HCT116 (cell line): ENCODE results near the gene GLMN. TPM values are rescaled to one million over a fixed set of nuclear protein-coding genes. Genes with fewer than 3 reads are reported as not detected.

ENCODE experiments used
- ATAC-seq: fragments of 200-7000 bp; cut with Tn5 transposase; 2 replicates; pipeline ENCODE4 v1.9.1; 2020; ENCODE audit warnings: mild to moderate bottlenecking, moderate library complexity
- BruUV-seq: library from RNA; stranded (reverse); fragments of 400-500 nt; replicated peaks from 2 replicates; lab custom pipeline; 2021; lab: Mats Ljungman, UMichigan
- CTCF ChIA-PET: fragments of 300-600 bp; sonication (Branson Sonifier 250); formaldehyde crosslinking; loops from one replicate; lab custom pipeline; 2021; ENCODE audit warnings: antibody characterized with exemption; lab: Charles Lee
- POLR2A ChIA-PET: fragments of 300-600, 350-600 bp; sonication (Branson Sonifier 250); formaldehyde crosslinking; loops from one replicate; lab custom pipeline; 2021; ENCODE audit warnings: antibody characterized with exemption; lab: Charles Lee
- RAD21 ChIA-PET, 2 experiments: fragments of 300-600 bp; sonication (Branson Sonifier 250); formaldehyde crosslinking; loops; one replicate each; lab custom pipeline; 2023; ENCODE audit warnings: low total read pairs in 2 of 2; ENCODE audit not compliant: uncharacterized antibody in 2 of 2, unreplicated experiment in 2 of 2, low non-redundant PET in 1 of 2; lab: Charles Lee
- DNase-seq: peaks from one replicate; pipeline ENCODE4 v3.0.0-alpha.2; 2010; ENCODE audit warnings: low read depth, low spot score
- H2AFZ ChIP-seq: fragments of 200-600 bp; shearing (Covaris generic), sonication (generic); 2 replicates; pipeline ENCODE4 v1.6.1; 2017; ENCODE audit warnings: low read depth, mixed run types, mixed read lengths, antibody characterized with exemption, low read length; ENCODE audit not compliant: poor library complexity, severe bottlenecking
- H3K27ac ChIP-seq: 2 replicates; pipeline ENCODE4 v1.5.1; 2012; ENCODE audit warnings: low read depth, low read length
- H3K27me3 ChIP-seq: fragments of 200-600 bp; sonication (generic); 2 replicates; pipeline ENCODE4 v1.6.1; 2016; ENCODE audit warnings: mixed run types, low read length, mixed read lengths; ENCODE audit not compliant: insufficient read depth
- H3K36me3 ChIP-seq, 2 experiments: fragments of 200-500 bp in 1 of 2; fragments of 200-600 bp in 1 of 2; sonication (Bioruptor generic) in 1 of 2; sonication (generic) in 1 of 2; 2 replicates each; pipeline versions ENCODE4 v1.5.1 to v1.6.1; 2014 to 2016; ENCODE audit warnings: low read length in 2 of 2, inconsistent platforms in 1 of 2, mixed read lengths in 1 of 2, mixed run types in 1 of 2; ENCODE audit not compliant: insufficient read depth in 2 of 2, control insufficient read depth in 1 of 2
- H3K4me1 ChIP-seq, 2 experiments: fragments of 200-600 bp in 1 of 2; sonication (generic) in 1 of 2; 2 replicates each; pipeline versions ENCODE4 v1.5.1 to v1.6.1; 2012 to 2017; ENCODE audit warnings: low read length in 2 of 2, inconsistent platforms in 1 of 2, mild to moderate bottlenecking in 1 of 2, mixed read lengths in 1 of 2, mixed run types in 1 of 2, moderate library complexity in 1 of 2; ENCODE audit not compliant: insufficient read depth in 2 of 2, control insufficient read depth in 1 of 2
- H3K4me2 ChIP-seq: fragments of 200-600 bp; sonication (generic); 2 replicates; pipeline ENCODE4 v1.6.1; 2017; ENCODE audit warnings: mixed run types, low read length, mixed read lengths
- H3K4me3 ChIP-seq, 2 experiments: fragments of 200-600 bp in 1 of 2; sonication (generic) in 1 of 2; replicated peaks in 1 of 2; 2 replicates each; pipeline ENCODE4 v1.5.1; 2011 to 2016; ENCODE audit warnings: low read length in 2 of 2, control low read depth in 1 of 2, low read depth in 1 of 2, mild to moderate bottlenecking in 1 of 2, mixed read lengths in 1 of 2, mixed run types in 1 of 2
- H3K79me2 ChIP-seq: fragments of 200-600 bp; sonication (generic); 2 replicates; pipeline ENCODE4 v1.6.1; 2017; ENCODE audit warnings: mild to moderate bottlenecking, mixed run types, low read length, moderate library complexity, mixed read lengths; ENCODE audit not compliant: insufficient read depth
- H3K9ac ChIP-seq: fragments of 200-600 bp; sonication (generic); 2 replicates; pipeline ENCODE4 v1.6.1; 2016; ENCODE audit warnings: low read length, mixed read lengths
- H3K9me2 ChIP-seq: fragments of 200-600 bp; sonication (generic), shearing (Covaris generic); 2 replicates; pipeline ENCODE4 v1.6.1; 2017; ENCODE audit warnings: mixed run types, mild to moderate bottlenecking, moderate library complexity; ENCODE audit not compliant: insufficient read depth
- H3K9me3 ChIP-seq, 2 experiments: fragments of 200-500 bp in 1 of 2; fragments of 200-600 bp in 1 of 2; sonication (Bioruptor generic) in 1 of 2; sonication (generic) in 1 of 2; 2 replicates each; pipeline ENCODE4 v1.6.1; 2014 to 2017; ENCODE audit warnings: low read length in 2 of 2, mixed read lengths in 2 of 2, inconsistent platforms in 1 of 2, low read depth in 1 of 2, mild to moderate bottlenecking in 1 of 2, mixed run types in 1 of 2, moderate library complexity in 1 of 2; ENCODE audit not compliant: control insufficient read depth in 1 of 2, insufficient read depth in 1 of 2
- H4K20me1 ChIP-seq: fragments of 200-600 bp; sonication (generic), shearing (Covaris generic); 2 replicates; pipeline ENCODE4 v1.6.1; 2017; ENCODE audit warnings: mixed run types, mild to moderate bottlenecking, moderate library complexity; ENCODE audit not compliant: insufficient read depth
- ATF3 ChIP-seq: IDR thresholded peaks from 2 replicates; pipeline ENCODE4 v1.6.1; 2012
- CTCF ChIP-seq, 3 experiments: fragments of 200-600 bp in 1 of 3; sonication (generic) in 1 of 3; IDR thresholded peaks in 2 of 3; conservative IDR thresholded peaks in 1 of 3; 2 replicates each; pipeline ENCODE4 v1.5.1; 2012 to 2017; ENCODE audit warnings: low read depth in 2 of 3, low read length in 2 of 3, antibody characterized with exemption in 1 of 3, borderline replicate concordance in 1 of 3, control low read depth in 1 of 3, mild to moderate bottlenecking in 1 of 3, mixed read lengths in 1 of 3, mixed run types in 1 of 3, moderate library complexity in 1 of 3; ENCODE audit not compliant: insufficient read depth in 1 of 3
- ELF1 ChIP-seq: IDR thresholded peaks from 2 replicates; pipeline ENCODE4 v1.6.1; 2012; ENCODE audit warnings: low read depth, borderline replicate concordance
- EZH2 ChIP-seq: fragments of 200-600 bp; sonication (generic); IDR thresholded peaks from 2 replicates; pipeline ENCODE4 v1.6.1; 2017; ENCODE audit warnings: antibody characterized with exemption, mixed run types
- FOSL1 ChIP-seq: IDR thresholded peaks from 2 replicates; pipeline ENCODE4 v1.6.1; 2012; ENCODE audit warnings: low read depth
- JUND ChIP-seq: IDR thresholded peaks from 2 replicates; pipeline ENCODE4 v1.6.1; 2012
- MAX ChIP-seq: IDR thresholded peaks from 2 replicates; pipeline ENCODE4 v1.6.1; 2012
- REST ChIP-seq: IDR thresholded peaks from 2 replicates; pipeline ENCODE4 v1.6.1; 2012; ENCODE audit warnings: low read depth
- SIN3A ChIP-seq: IDR thresholded peaks from 2 replicates; pipeline ENCODE4 v1.6.1; 2012; ENCODE audit warnings: low read depth
- SP1 ChIP-seq: IDR thresholded peaks from 2 replicates; pipeline ENCODE4 v1.6.1; 2012; ENCODE audit warnings: low read depth
- TCF7L2 ChIP-seq: IDR thresholded peaks from 2 replicates; pipeline ENCODE4 v1.7.0; 2011; ENCODE audit warnings: borderline replicate concordance, inconsistent platforms; ENCODE audit not compliant: insufficient read depth, insufficient read length; ENCODE audit errors: extremely low read depth
- ZNF274 ChIP-seq: fragments of 200-500 bp; sonication (Bioruptor generic); IDR thresholded peaks from 2 replicates; pipeline ENCODE4 v1.6.1; 2014; ENCODE audit warnings: mild to moderate bottlenecking, low read depth, low read length, inconsistent platforms
- intact Hi-C: fragments of 100-400 bp; cut with micrococcal nuclease; formaldehyde crosslinking; loops from 2 replicates; pipeline ENCODE4 v1.10.0; 2022
- total RNA-seq: library from RNA; stranded (reverse); gene quantifications from one replicate; pipeline ENCODE4 v1.2.1, GENCODE V29; 2021; ENCODE audit not compliant: unreplicated experiment

The GLMN gene
- total RNA-seq, 1 experiment from 2014 or later: 10.9 TPM

DNA sequence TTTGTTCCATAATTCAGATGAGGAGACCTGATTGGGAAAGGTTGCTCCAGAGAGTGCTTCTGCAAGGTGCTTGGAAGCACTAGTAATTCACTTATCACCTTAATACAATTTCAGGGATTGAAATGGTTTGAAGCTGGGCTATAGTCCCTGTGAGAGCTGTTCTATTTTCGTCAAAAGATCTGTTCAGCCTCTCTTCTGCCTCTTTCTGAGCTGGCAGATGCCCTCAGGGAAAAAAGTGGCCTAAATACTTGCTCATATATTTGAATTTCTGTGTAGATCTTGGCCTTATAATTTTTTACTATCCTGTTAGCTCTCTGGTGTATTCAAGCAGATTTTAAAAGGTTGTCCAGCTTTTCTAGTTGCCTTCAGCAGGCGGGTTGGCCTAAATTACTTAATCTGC is 58.8 kb downstream of the GLMN start:
- Histone ChIP-seq H3K79me2 (no peaks in the 10 kb centered on the region), H3K4me1 (no peaks in the 10 kb centered on the region), H3K36me3 (no peaks in the 10 kb centered on the region), H2AFZ (no peak overlapping the region), H3K27ac (no peak overlapping the region), H3K4me3 (no peak overlapping the region), H3K4me2 (no peak overlapping the region), H4K20me1 (no peaks in the 10 kb centered on the region), H3K9ac (no peak overlapping the region), H3K27me3 (no peaks in the 10 kb centered on the region), H3K9me3 (no peaks in the 10 kb centered on the region), H3K9me2 (no peaks in the 10 kb centered on the region)
- intact Hi-C loops: no loop called here
- RAD21 ChIA-PET: no interaction called here
- DNase-seq: no peak
- POLR2A ChIA-PET: no interaction called here
- ATAC-seq: no peak
- no TSS peak for BruUV-seq
- CTCF ChIA-PET: no interaction called here
- TF ChIP-seq SIN3A: no peak
- no peak for TF ChIP-seq ELF1
- TF ChIP-seq SP1: no peak
- no peak for TF ChIP-seq ATF3
- TF ChIP-seq CTCF (IDR thresholded peaks at IDR 0.05 in 2 of 3, conservative IDR thresholded peaks at IDR 0.05 in 1 of 3; ENCODE audit: borderline replicate concordance in 1 of 3, insufficient read depth in 1 of 3, low read depth in 2 of 3, low read length in 2 of 3): no peak
- no peak for TF ChIP-seq TCF7L2
- TF ChIP-seq REST: no peak
- TF ChIP-seq ZNF274: no peak
- TF ChIP-seq EZH2: no peak
- TF ChIP-seq MAX: no peak
- no peak for TF ChIP-seq JUND
- no peak for TF ChIP-seq FOSL1
